GM12878 (cell line): ENCODE data around the gene NHEJ1. TPM values are rescaled to one million over a fixed set of nuclear protein-coding genes. Genes with fewer than 3 reads are reported as not detected.

Experiments
- BCL11A ChIP-seq: IDR thresholded peaks from 2 replicates; pipeline ENCODE4 v1.6.1; 2011; ENCODE audit warnings: low read depth, low read length
- BRCA1 ChIP-seq: IDR thresholded peaks from 2 replicates; pipeline ENCODE4 v1.6.1; 2011; ENCODE audit warnings: low read depth, low read length, improper control_type of control experiment
- CBX3 ChIP-seq: fragments of 200-600 bp; sonication (generic); IDR thresholded peaks from 2 replicates; pipeline ENCODE4 v1.6.1; 2016; ENCODE audit warnings: low read depth, borderline replicate concordance
- CEBPB ChIP-seq, 2 experiments: fragments of 150-350 bp in 1 of 2; IDR thresholded peaks; 2 replicates each; pipeline ENCODE4 v1.6.1; 2012 to 2014; ENCODE audit warnings: low read depth in 2 of 2, low read length in 2 of 2, borderline replicate concordance in 1 of 2, inconsistent platforms in 1 of 2
- CEBPZ ChIP-seq: fragments of 150-350 bp; IDR thresholded peaks from 2 replicates; pipeline ENCODE4 v1.6.1; 2016; ENCODE audit warnings: low read depth, low read length
- ELK1 ChIP-seq: IDR thresholded peaks from 2 replicates; pipeline ENCODE4 v1.6.1; 2012; ENCODE audit warnings: low read depth, low read length, improper control_type of control experiment
- ESRRA ChIP-seq: IDR thresholded peaks from 2 replicates; pipeline ENCODE4 v1.6.1; 2012; ENCODE audit warnings: mild to moderate bottlenecking, low read length, improper control_type of control experiment
- EZH2 ChIP-seq: IDR thresholded peaks from 2 replicates; pipeline ENCODE4 v1.6.1; 2012; ENCODE audit warnings: low read depth, mild to moderate bottlenecking, control low read depth, inconsistent platforms, low read length, borderline replicate concordance; ENCODE audit not compliant: control insufficient read depth
- MEF2B ChIP-seq: fragments of 450-650 bp; IDR thresholded peaks from 2 replicates; pipeline ENCODE4 v1.6.1; 2018; ENCODE audit warnings: mild to moderate bottlenecking, moderate library complexity; ENCODE audit not compliant: partially characterized antibody, poor library complexity, severe bottlenecking
- MYC ChIP-seq: IDR thresholded peaks from 2 replicates; pipeline ENCODE4 v1.6.1; 2011; ENCODE audit warnings: mild to moderate bottlenecking, low read length, moderate library complexity, inconsistent platforms; ENCODE audit not compliant: insufficient read depth, insufficient replicate concordance, insufficient read length, severe bottlenecking
- POLR2AphosphoS5 ChIP-seq: IDR thresholded peaks from 2 replicates; pipeline ENCODE4 v1.6.1; 2011; ENCODE audit warnings: mild to moderate bottlenecking, low read length, inconsistent platforms
- RB1 ChIP-seq: fragments of 450-650 bp; formaldehyde crosslinking; IDR thresholded peaks from 2 replicates; pipeline ENCODE4 v1.6.1; 2017; ENCODE audit warnings: mild to moderate bottlenecking, borderline replicate concordance
- RBBP5 ChIP-seq: fragments of 200-600 bp; sonication (generic); conservative IDR thresholded peaks from 2 replicates; pipeline ENCODE4 v1.6.1; 2016
- RCOR1 ChIP-seq: conservative IDR thresholded peaks from 2 replicates; pipeline ENCODE4 v1.6.1; 2012; ENCODE audit warnings: low read depth, low read length, improper control_type of control experiment
- SIX5 ChIP-seq: IDR thresholded peaks from 2 replicates; pipeline ENCODE4 v1.6.1; 2011; ENCODE audit warnings: mild to moderate bottlenecking, low read depth, low read length, moderate library complexity; ENCODE audit not compliant: severe bottlenecking
- TCF3 ChIP-seq: IDR thresholded peaks from 2 replicates; pipeline ENCODE4 v1.6.1; 2012; ENCODE audit warnings: low read depth, mild to moderate bottlenecking, low read length, borderline replicate concordance; ENCODE audit not compliant: insufficient read depth
- ZBED1 ChIP-seq: IDR thresholded peaks from 2 replicates; pipeline ENCODE4 v1.6.1; 2016; ENCODE audit warnings: borderline replicate concordance
- ZNF24 ChIP-seq: fragments of 450-650 bp; IDR thresholded peaks from 2 replicates; pipeline ENCODE4 v1.6.1; 2017; ENCODE audit warnings: antibody characterized with exemption, mild to moderate bottlenecking
- polyA plus RNA-seq, 11 experiments: library from polyadenylated mRNA; depleted of rRNA in 4 of 11; unstranded in 6 of 11; stranded (reverse) in 5 of 11; fragments of >200 nt; fragmentation: Nextera tagmentation in 4 of 11; fragmentation: Illumina TruSeq in 1 of 11; extraction: Ambion mirVana in 4 of 11; extraction: Trizol in 1 of 11; gene quantifications; 1 replicate in 1 of 11; 2 replicates in 10 of 11; pipeline versions ENCODE4 v1.2.1 to v1.2.3, GENCODE V29; 2011 to 2016; ENCODE audit warnings: inconsistent platforms in 2 of 11, missing spikeins in 2 of 11, low read depth in 1 of 11
- total RNA-seq, 4 experiments: library from RNA; depleted of rRNA in 3 of 4; stranded (reverse); fragments of >200 nt in 3 of 4; fragmentation: Illumina TruSeq in 1 of 4; extraction: Trizol in 1 of 4; gene quantifications; 2 replicates each; pipeline versions ENCODE4 v1.2.1 to v1.2.3, GENCODE V29; 2013 to 2021
- TF ChIP-seq, protein P1 (sequence below): fragments of 450-650 bp; IDR thresholded peaks from 2 replicates; pipeline ENCODE4 v1.6.1; 2018; ENCODE audit warnings: mild to moderate bottlenecking, low read depth, moderate library complexity; ENCODE audit not compliant: partially characterized antibody
- TF ChIP-seq, protein P2 (sequence below): fragments of 450-650 bp; conservative IDR thresholded peaks from 2 replicates; pipeline ENCODE4 v1.6.1; 2017; ENCODE audit warnings: mild to moderate bottlenecking, moderate library complexity

The NHEJ1 gene
- total and polyA plus RNA-seq, 10 of the 15 experiments (the other 5 are each of a cell fraction or from before 2014, with no cell fraction given) = 11.8 to 20.2 (median 17.0) TPM

- TF ChIP-seq CEBPB (IDR thresholded peaks at IDR 0.05; ENCODE audit: borderline replicate concordance in 1 of 2, low read depth in 2 of 2, low read length in 2 of 2) (no peak), BCL11A (no peak), ZBED1 (no peak), ZNF24 (no peak), BRCA1 (no peak), ELK1 (no peak), RB1 (peak; percentile 68; the same call in 1 of the 2 replicates), EZH2 (no peak), RCOR1 (0 out of 2 replicates have a peak, but pooled peaks have one; percentile 29), ESRRA (no peak), MEF2B (peak; percentile 34), CBX3 (no peak), RBBP5 (no peak), MYC (no peak), SIX5 (peak; percentile 28), CEBPZ (no peak), TCF3 (no peak), POLR2AphosphoS5 (peak; percentile 88)
- TF ChIP-seq, protein P1, sequence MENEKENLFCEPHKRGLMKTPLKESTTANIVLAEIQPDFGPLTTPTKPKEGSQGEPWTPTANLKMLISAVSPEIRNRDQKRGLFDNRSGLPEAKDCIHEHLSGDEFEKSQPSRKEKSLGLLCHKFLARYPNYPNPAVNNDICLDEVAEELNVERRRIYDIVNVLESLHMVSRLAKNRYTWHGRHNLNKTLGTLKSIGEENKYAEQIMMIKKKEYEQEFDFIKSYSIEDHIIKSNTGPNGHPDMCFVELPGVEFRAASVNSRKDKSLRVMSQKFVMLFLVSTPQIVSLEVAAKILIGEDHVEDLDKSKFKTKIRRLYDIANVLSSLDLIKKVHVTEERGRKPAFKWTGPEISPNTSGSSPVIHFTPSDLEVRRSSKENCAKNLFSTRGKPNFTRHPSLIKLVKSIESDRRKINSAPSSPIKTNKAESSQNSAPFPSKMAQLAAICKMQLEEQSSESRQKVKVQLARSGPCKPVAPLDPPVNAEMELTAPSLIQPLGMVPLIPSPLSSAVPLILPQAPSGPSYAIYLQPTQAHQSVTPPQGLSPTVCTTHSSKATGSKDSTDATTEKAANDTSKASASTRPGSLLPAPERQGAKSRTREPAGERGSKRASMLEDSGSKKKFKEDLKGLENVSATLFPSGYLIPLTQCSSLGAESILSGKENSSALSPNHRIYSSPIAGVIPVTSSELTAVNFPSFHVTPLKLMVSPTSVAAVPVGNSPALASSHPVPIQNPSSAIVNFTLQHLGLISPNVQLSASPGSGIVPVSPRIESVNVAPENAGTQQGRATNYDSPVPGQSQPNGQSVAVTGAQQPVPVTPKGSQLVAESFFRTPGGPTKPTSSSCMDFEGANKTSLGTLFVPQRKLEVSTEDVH = no peak
- TF ChIP-seq, protein P2, sequence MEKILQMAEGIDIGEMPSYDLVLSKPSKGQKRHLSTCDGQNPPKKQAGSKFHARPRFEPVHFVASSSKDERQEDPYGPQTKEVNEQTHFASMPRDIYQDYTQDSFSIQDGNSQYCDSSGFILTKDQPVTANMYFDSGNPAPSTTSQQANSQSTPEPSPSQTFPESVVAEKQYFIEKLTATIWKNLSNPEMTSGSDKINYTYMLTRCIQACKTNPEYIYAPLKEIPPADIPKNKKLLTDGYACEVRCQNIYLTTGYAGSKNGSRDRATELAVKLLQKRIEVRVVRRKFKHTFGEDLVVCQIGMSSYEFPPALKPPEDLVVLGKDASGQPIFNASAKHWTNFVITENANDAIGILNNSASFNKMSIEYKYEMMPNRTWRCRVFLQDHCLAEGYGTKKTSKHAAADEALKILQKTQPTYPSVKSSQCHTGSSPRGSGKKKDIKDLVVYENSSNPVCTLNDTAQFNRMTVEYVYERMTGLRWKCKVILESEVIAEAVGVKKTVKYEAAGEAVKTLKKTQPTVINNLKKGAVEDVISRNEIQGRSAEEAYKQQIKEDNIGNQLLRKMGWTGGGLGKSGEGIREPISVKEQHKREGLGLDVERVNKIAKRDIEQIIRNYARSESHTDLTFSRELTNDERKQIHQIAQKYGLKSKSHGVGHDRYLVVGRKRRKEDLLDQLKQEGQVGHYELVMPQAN = peak; percentile 91
These were observed 17.1 kb upstream of the NHEJ1 start, which contains the start of gene RETREG2 (continued) for GRCh38 chr2:219177552-219178376.
